ENCODE measurements around the gene XXYLT1.

XXYLT1 gene

GRCh38 chr3:195036574-195036973 is 234.4 kb downstream of the XXYLT1 start:
- DNase-seq: no peak

GRCh38 chr3:195036203-195036505 is 234.8 kb downstream of the XXYLT1 start:
- no peak for DNase-seq

DNA sequence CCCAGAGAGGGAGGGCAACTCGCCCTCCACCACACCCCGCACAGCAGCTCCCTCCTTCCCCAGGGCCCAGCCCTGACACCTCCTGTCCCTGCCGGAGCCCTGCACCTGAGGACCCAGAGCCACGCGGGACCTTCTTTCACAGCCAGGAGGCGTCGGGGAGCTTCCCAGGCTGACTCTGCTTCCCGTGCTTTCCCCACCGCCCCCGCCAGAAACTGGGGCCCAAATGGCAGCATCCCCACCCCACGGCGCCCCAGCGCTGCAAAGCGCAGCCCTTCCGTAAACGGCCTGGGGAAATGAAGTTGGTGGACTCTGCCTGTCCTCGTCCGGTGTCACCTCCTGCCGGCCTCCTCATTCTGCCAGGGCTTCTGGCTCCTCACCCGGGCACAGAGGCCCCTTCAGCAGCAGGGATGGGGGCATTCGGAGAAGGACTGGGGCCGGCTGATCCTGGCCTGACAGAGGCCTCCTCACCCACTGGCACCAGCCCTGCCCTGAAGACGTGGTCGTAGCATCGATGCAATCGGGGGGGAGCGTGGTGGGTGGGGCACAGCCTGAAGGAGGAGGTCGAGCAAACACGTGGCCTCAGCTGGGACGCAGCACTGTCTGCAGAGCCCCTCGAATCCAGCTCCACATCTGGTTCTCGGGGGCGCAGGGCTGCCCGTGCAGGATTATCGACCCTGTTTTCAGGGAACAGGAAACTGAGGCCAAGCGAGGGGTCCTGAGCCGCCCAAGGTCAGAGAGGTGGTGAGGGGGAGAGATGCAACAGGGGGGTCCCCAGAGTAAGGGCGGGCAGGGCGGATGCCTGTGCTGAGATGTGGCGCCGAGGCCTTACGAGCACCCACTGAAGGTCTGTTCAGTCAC is 235.4 kb downstream of the XXYLT1 start:
- no peak for DNase-seq

DNA sequence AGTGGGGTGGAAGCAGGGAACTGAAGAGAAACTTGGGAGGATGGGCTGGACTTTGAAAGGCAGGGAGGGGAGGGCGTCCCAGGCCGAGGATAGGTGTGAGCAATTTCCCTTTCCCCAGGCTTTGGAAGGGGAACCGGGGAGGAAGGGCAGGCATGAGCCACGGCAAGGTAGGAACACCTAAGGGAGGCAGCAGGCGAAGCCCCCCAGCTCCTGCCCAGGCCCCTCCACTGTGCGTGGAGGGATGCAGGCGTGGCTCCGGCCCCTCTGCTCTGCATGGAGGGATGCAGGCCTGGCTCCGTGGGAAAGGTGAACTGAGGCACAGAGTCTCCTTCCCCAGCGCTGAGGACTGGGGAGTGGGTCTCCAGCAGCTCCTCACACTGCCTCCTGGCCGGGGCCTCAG is 236.4 kb downstream of the XXYLT1 start:
- DNase-seq: no peak

- DNase-seq: no peak
Measured at GRCh38 chr3:195034101-195034500, 236.9 kb downstream of the XXYLT1 start.

DNA sequence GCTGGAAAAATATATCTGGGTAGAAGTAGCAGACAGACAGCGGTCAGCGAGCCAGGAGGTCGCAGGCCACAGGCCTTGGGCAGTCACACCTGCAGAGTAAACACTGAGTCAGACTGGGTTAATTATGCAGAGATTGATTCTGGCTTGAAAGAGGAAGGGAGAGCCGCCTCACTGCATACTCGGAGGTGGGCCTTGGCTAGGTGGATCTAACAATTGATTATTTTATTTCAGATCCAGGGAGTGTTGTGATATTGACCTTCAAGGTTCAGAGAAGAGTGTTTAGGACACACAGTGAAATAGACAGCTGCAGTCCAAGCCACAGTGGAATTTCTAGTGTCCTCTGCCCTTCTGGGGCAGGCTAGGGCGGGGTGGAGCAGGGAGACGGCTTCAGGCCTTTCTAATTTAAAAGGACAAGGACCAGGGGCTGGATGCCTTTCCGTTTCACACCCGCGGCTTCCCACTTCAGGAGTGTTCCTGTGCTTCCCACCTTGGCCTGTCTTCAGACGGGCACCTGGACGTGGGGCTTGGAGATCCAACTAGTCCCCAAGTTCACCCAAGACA is 237.3 kb downstream of the XXYLT1 start:
- DNase-seq: no peak

DNA sequence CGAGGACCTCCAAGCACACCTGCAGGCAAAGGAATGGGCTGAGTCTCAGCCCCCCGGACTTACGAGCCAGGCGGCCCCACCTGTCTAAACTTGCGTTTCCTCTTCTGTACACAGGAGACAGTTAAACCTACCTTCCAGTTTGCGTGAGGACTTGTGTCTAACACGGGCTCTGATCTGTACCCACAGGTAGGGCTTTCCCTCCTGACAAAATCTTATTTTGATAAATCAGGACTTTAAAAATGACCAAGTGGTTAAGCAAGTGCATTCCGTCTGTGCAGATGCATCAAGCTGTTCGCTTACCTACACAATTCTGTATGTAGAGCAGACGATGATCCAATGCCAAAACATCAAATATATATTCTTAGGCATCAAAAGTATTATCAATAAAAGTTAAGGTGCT is 238.0 kb downstream of the XXYLT1 start:
- DNase-seq: no peak

DNA sequence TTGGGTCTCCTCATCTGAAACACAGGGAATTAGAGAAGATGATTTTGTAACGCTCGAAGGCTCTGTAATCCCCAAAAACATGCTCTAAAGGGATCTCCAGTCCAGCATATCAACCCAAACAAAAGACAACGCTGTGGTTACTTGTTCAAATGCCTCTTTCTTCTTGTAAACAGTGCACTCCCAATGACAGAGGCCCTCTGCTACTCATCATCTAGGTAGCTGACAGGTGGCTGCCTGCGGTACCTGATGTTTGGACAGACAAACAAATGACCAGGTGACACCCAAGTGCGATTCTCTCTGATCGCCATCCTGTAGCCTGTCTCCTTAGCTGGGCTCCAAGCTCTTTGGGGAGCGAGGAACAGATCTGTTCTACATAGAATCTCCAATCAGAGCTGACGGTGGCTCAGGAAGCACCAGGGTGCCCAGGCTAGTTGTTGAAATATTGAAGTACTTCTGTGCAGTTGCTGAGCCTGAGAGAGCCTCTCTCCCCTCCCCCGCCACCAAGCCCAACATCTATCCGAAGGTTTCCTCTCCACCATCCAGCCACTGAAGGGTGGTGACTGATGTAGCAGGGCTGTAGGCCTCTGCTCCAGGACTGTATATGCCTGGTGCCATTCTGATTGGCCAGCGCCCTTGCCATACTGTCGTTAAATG is 238.7 kb downstream of the XXYLT1 start:
- DNase-seq: no peak

- no peak for DNase-seq
Measured at GRCh38 chr3:195031574-195032003, 239.4 kb downstream of the XXYLT1 start.

- no peak for DNase-seq
Measured at GRCh38 chr3:195030791-195031321, 240.1 kb downstream of the XXYLT1 start.

DNA sequence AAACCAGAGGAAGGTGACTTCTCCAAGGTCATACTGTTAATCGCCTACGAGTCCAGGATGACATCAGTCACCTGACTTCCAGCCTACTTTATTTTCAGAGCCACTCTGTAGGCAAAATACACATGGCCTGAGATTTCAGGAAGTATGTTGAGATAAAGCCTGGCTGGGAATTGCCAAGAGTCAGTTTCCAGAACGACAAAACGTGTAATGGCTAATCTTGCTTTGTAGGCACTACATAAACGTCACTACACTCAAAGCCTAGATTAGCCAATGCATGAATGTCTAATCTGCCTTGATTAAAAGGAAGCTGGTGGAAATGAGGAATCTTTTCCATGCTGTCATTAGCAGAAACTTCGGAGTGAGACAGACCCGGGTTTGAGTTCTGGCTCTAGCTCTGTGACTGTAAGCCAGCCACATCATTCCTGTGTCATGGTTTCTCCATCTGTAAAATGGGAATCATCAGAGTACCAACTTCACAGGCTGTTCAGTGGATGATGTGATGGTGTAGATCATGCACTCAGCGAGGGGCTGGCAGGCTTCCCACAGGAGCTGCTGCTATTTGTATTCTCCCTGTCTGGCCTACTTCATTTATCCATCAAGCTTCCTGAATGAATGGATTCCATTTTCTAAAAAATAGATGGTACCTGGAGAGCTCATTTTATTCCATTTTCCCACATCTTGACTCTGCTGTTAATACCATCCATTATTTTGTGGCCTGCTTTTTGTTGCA is 241.9 kb downstream of the XXYLT1 start:
- DNase-seq: no peak

GRCh38 chr3:195025884-195026200 is 245.1 kb downstream of the XXYLT1 start:
- DNase-seq: no peak

GRCh38 chr3:195025056-195025883 is 245.7 kb downstream of the XXYLT1 start:
- no peak for DNase-seq

- DNase-seq: no peak
Measured at GRCh38 chr3:195023989-195024388, 247.0 kb downstream of the XXYLT1 start.

DNA sequence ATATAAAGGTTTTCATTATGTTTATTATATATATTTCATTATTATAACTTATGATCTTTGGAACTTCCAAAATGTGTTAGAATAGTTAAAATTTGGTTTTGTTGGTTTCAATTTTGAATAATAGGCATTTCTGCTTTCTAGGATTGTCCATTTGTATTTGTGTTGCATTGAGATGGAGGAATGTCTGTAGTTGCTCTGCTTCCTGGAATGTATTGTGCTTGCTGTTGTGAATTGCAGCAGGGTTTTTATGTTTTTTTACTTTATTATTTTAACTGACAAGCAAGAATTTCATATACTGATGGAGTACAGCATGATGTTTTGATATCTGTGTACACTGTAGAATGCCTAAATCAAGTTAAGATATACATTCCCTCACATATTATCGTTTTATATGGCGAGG is 247.4 kb downstream of the XXYLT1 start:
- no peak for DNase-seq

- DNase-seq: no peak
Measured at GRCh38 chr3:195021692-195022091, 249.3 kb downstream of the XXYLT1 start.

DNA sequence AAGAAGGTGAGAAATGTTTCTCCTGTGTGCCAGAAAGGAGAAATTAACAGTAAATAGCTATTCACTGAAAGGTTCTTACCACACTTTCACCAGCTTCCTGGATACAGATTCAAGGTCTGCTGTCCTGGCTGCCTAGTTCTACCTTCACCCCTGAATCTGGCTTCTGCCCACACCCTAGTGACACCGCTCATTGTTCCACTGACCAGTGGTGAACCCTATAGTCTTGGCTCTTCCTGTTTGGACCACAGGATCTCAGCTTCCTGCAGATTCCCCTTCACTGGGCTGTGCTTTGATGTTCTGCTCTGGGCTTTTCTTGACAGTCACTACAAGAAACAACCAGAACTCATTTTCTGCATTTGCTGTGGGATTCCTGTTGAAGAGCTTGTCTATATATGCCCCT is 250.0 kb downstream of the XXYLT1 start:
- no peak for DNase-seq

DNA sequence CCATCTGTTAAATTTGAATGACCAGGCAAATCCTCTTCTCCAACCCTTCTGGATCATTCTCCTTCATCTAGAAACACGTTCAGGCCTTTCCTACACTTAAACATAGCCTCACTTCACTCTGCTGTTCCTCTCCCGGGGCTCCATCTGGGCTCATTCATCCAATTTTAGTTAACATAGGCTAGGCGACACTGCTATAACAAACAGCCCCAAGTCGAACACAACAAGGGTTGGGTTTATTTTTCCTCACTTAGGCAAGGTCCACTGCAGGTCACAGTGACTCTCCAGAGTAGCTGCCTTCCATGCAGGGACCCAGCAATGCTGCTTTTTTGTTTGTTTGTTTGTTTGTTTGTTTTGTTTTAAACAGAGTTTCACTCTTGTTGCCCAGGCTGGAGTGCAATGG is 250.8 kb downstream of the XXYLT1 start:
- DNase-seq: no peak

DNA sequence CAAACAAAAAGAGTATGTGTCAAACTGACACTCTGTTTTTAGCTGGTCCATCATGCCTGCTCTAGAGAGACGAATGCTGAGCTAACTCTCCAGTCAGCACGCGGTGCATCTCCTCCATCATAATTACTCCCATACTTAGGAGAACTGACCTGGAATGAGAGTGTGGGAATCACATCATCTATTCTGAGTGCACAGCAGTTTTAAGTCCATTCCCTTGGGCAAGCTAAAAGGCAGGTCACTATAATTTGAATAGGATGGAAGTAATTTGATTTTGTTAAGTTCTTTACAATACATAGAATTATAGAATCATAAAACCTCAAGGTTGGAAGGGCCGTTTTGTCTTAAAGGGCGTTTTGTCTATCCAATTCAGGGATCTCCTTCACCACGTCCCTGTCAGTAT is 251.6 kb downstream of the XXYLT1 start:
- DNase-seq: no peak
